Spleen (tissue), 7 donors: ENCODE results near the gene UQCR11.

Source experiments
- CTCF ChIP-seq, 11 experiments: fragments of 200-600 bp in 7 of 11; fragments of 450-650 bp in 4 of 11; sonication (generic) in 4 of 11; IDR thresholded peaks in 8 of 11; conservative IDR thresholded peaks in 3 of 11; 1 replicate in 7 of 11; 2 replicates in 4 of 11; pipeline versions ENCODE4 v1.4.0 to v1.8.0; 2016 to 2021; ENCODE audit warnings: antibody characterized with exemption in 11 of 11, inconsistent platforms in 4 of 11, mild to moderate bottlenecking in 1 of 11
- POLR2A ChIP-seq, 3 donors: fragments of 450-650 bp; IDR thresholded peaks; one replicate each; pipeline ENCODE4 v1.5.1; 2017; ENCODE audit warnings: antibody characterized with exemption in 3 of 3, mild to moderate bottlenecking in 1 of 3
- POLR2AphosphoS5 ChIP-seq, 3 donors: sonication (generic); formaldehyde crosslinking; IDR thresholded peaks; one replicate each; pipeline ENCODE4 v1.5.1; 2017; ENCODE audit warnings: antibody characterized with exemption in 3 of 3
- donor health status: DM: no; HTN: no; CAD: no; lungs with moderate emphysema.
- donor health status: DM: no; HTN: no; CAD: no.
- donor health status: DM: no; HTN: no; CAD: no.

- TF ChIP-seq POLR2AphosphoS5 (IDR thresholded peaks at IDR 0.05) (no peak), CTCF (IDR thresholded peaks at IDR 0.05 in 8 of 11, conservative IDR thresholded peaks at IDR 0.05 in 3 of 11) (no peak), POLR2A (IDR thresholded peaks at IDR 0.05) (no peak)
Observed at GRCh38 chr19:1609680-1610474, 4.6 kb upstream of the UQCR11 start.
